Left cardiac atrium (tissue), 4 donors: ENCODE results near the gene CCDC134. TPM values are rescaled to one million over a fixed set of nuclear protein-coding genes. Genes with fewer than 3 reads are reported as not detected.

Source experiments
- ATAC-seq, 2 donors: fragments of 200-7000 bp; cut with Tn5 transposase; one replicate each; pipeline ENCODE4 v1.9.1; 2020; ENCODE audit warnings: mild to moderate bottlenecking in 2 of 2, moderate library complexity in 2 of 2
- DNase-seq: peaks from one replicate; pipeline ENCODE4 v3.0.0-alpha.2; 2020
- intact Hi-C, 2 donors: fragments of 100-400 bp; cut with DNase I; formaldehyde crosslinking; loops; one replicate each; pipeline versions ENCODE4 v1.14.1 to v1.15.1; 2022 to 2023
- total RNA-seq, 2 donors: library from RNA; stranded (reverse); fragmentation: NEBNext Ultra II Directional; extraction: Animal tissue kit (Norgen Biotek cat#: 25700); gene quantifications; one replicate each; pipeline ENCODE4 v1.2.1, GENCODE V29; 2021
- donor health status: DM: no; HTN: yes; CAD: no.
- donor health status: DM: no; HTN: yes; CAD: no; lungs with severe emphysema.
- donor health status: DM: yes; HTN: yes; CAD: no.
- donor health status: Dilated cardiomyopathy.

CCDC134 gene
- total RNA-seq, 2 donors from 2014 or later, result 4.9 to 5.4 TPM

DNA sequence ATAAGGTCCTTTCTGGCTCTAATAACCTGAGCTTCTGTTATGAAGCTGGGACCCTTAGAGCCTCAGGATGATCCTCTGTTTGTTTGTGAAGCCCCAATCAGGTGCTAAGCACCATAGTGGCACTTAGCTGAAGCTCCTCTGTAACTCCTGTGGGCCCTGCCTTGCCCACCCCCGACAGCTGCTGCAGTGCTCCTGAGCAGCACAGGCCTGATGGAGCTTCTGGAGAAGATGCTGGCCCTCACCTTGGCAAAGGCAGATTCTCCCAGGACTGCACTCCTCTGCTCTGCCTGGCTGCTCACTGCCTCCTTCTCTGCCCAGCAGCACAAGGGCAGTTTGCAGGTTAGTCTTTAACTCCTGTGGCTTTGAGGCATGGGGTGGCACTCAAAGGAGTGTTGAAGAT, 19.0 kb upstream of the CCDC134 start:
- intact Hi-C loops, result no loop called here
- DNase-seq (no peak), ATAC-seq (peak in 1 of 2 donors; percentile 10)

DNA sequence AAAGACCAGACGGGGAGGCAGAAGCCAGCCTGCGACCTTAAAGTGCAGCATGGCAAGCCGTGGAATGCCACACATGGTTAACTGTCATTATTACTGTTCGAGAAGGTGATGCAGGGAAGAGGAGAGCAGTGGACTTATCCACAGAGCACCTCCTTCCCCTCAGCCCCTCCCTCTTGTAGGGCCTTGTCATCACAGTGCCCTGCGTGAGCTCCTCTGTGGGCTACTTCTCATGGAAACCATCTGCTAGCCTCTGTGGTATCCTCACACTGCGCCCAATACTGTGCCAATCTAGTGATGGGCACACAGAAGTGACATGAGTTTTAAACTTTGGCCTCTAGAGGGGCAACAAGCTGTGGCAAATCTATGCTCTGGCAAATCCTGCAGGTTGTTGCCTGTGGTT, 18.2 kb upstream of the CCDC134 start:
- DNase-seq (no peak), ATAC-seq (no peak)
- intact Hi-C loops, result no loop called here

DNA sequence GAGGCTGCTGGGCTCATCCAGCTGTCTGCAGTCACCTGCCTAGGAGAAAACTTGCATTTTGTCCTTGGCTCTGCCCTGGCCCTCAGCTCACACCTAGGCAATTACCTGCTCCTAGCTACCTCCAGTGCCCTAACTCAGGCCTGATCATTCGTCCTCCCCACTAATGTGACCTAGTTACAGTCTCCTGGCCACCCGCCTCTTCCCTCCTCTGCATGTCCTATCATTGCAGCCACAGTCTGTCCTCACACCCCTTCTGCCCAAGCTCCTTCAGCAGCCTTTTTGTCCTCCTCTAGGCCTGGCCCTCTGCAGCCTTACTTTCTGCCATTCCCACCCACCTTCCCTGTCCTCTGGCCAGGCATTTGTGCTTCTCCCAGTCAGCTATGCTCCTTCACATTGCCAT, 17.7 kb upstream of the CCDC134 start:
- intact Hi-C loops, result no loop called here
- DNase-seq (no peak), ATAC-seq (no peak)

DNA sequence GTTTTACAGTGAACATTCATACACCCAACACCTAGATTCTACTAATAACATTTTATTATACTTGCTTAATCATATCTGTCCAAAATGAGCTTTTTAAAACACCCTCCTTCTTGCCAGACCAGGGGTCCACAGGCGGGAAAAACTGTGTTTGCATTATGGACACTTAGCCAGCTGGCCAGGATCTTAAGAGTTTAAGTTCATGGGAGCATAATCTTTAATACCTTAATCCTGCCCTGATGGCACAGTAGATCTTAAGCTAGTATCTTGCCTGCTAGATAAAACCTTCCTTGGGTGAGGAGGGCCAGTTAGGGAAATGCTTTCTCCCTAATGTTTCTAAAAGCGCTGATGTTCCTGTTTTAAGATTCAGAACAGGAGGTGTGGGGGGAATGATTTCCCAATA, 13.1 kb upstream of the CCDC134 start:
- DNase-seq (no peak), ATAC-seq (no peak)
- intact Hi-C loops, result no loop called here

DNA sequence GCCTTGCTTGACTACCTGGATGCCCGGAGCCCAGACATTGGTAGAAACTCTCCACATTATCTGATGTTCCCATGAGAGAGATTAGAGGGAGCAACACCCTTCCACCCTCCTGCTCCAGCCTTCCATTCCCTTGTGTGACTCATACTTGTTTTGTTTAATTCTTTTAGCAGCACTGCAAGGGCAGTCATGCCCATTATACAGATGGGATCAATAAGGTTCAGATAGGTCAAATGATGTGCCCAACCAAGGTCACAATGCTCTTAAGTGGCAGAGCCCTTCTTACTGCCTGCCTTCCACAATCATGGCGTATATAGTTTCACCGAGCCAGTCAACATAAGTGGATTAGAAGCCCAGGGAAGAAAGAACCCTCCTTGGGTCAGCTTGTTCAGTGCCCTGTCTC, 6.6 kb upstream of the CCDC134 start:
- DNase-seq (no peak), ATAC-seq (no peak)
- intact Hi-C loops, result no loop called here

DNA sequence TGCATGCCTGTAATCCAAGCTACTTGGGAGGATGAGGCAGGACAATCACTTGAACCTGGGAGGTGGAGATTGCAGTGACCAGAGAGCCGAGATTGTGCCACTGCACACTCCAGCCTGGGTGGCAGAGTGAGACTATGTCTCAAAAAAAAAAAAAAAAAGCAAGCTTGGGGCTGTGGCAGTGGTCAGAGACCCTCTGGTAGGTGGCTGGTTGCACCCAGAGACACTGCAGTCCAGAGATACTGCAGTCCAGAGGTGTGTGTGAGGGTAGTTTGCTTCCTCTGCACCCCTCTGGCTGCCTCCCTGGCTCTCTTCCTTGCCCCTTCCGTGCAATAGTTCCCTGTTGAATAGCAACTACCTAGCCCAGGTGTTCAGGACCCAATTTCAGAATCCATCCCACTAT, 1.7 kb upstream of the CCDC134 start:
- no peak for ATAC-seq
- intact Hi-C loops, result no loop called here
- DNase-seq, result no peak

DNA sequence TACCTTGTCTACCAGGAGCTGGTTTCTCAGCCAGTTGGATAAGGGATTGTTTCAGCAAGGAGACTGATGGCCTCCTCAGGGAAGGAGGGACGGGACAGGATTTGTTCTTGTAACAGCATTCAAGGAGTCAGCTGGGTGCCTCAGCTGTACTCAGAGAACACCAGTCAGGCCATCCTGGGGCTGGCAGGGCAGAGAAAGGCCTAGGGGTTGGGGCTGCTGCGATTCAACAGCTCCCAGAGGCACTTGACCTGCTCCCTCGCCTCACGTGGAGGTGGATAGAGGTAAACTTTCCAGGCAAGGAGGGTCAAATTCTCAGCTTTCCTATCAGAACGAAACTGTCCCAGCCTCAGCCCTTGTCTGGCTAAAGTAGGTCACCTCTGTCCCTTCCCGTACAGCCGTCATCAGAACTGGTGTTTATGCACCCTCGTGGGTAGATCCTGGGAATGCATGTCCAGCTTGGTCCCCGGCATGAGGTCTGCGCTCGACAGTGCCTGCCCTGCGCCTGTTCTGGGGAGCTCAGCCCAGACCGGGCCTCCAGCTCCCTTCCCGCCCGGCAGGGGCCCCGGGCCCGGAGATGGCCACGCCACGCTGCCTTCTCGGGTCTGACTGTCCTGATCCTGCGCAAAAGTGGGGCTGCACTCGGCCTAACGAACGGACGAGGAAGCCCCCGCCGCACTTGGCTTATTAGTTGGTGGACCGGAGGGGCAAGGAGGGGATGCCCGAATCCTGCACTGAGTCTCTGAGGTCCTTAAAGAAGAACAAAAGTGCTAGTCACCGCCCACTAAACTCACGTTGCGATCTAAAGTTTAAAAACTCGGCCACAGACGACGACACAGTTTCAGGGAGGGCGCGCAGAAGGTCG, 762 bp upstream of the CCDC134 start:
- intact Hi-C loops, result loop anchor here in 1 of 2 donors (10.0 kb wide), 1 partner anchor 95 kb away; no protein-coding TSS in a partner anchor
- ATAC-seq (peak; percentile 56 to 64), DNase-seq (peak; percentile 52)

DNA sequence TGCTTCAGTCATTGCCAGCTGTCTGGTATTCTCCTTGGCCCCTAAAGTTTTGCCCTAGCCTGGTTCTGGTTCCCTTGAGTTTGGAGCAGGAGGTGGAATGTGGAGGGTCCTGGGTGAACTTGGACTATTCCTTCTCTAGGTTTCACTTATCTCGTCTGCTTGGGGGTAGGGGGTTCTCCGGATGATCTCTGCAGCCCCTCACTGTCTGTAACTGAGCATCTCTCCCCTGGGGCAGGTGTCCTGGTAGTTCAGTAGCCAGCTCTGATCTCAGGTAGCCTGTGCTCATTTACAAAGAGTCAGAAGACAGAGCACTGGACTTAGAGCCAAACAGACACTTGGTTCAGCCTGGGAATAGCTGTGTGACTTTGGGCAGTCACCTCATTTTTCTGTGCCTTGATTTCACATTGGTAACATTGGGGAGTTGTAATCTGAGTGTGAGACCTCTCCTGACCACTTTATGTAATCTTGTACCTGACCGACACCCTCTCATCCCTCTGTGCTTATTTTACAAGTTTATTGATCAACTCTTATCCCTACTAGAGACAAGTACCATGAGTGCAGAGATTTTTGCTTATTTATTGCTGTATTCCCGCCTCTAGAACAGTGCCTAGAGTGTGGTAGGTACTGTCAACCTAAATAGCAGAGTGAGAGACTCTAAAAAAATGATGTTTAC, 804 bp downstream of the CCDC134 start:
- DNase-seq, result no peak
- intact Hi-C loops, result loop anchor here in 1 of 2 donors (10.0 kb wide), 1 partner anchor 96 kb away; no protein-coding TSS in a partner anchor
- ATAC-seq, result no peak

DNA sequence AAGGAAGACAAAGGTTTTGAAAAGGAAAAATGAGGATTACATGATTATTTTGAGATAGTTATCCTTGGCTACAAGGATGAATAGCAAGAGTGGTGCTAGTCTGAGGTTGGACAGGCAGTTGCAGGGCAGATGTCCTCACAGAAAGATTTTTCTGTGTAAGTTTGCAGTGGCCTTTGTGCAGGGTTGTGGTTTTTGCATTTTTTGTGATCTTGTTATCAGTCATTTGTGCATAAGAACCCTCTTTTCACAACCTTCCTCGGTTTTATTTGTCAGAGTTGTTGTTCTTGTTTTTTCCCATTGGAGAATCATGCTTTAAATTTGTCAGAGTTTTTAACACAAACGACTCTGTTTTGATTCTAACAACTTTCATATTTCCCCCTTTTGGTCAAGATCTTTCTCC, 1.4 kb downstream of the CCDC134 start:
- intact Hi-C loops, result loop anchor here in 1 of 2 donors (10.0 kb wide), 1 partner anchor 97 kb away; no protein-coding TSS in a partner anchor
- DNase-seq (no peak), ATAC-seq (no peak)

DNA sequence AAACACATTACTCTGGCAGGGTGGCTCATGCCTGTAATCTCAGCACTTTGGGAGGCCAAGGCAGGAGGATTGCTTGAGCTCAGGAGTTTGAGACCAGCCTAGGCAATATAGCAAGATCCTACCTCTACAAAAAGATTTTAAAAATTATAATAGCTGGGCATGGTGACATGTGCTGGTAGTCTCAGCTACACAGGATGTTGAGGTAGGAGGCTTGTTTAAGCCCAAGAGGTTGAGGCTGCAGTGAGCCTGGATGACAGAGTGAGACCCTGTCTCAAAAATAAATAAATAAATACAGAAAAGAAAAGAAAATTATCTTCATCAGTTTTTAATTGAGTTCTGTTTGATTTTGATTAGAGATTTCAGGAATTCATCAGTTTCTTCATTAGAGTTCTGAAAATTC, 5.2 kb downstream of the CCDC134 start:
- DNase-seq (no peak), ATAC-seq (no peak)
- intact Hi-C loops, result loop anchor here in 1 of 2 donors (10.0 kb wide), 1 partner anchor 101 kb away; no protein-coding TSS in a partner anchor

DNA sequence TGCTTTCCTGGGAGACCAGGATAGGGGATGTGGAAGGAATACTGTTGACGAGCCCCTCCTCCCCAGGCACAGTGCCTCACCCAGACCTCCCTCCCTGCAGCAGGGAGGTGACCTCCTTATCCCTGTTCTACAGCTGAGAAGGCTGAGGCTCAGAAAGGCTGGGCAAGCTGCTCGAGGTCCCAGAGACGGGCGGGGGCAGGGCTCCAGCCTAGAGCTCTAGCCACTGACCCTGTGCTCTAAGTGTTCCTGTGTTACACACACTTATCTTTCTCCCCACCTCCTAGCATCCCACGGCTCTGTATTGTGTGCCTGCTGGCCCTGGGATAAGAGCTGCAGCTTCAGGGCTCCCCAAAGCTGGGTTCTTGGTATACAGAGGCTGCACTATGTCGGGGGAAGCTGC, 7.9 kb downstream of the CCDC134 start:
- intact Hi-C loops, result loop anchor here in 1 of 2 donors (10.0 kb wide), 1 partner anchor 104 kb away; no protein-coding TSS in a partner anchor
- ATAC-seq (no peak), DNase-seq (no peak)

DNA sequence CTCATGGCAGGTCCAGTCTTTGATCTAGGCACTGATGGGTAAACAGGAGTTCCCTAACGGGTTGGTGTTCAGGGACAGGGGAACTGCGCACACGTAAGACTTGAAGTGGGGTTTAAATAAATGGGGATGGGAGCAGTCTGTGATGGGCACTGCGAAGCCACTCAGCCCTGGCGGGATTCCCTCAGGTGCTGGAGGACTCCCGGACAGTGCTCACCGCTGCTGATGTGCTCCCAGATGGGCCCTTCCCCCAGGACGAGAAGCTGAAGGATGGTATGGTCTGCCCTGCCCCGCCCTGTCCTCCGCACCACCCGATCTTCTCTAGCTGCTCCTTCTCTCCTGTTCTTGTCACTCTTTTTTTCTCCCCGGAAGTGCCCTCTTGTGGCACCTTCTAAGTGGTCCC, 9.5 kb downstream of the CCDC134 start:
- DNase-seq (no peak), ATAC-seq (no peak)
- intact Hi-C loops, result no loop called here

DNA sequence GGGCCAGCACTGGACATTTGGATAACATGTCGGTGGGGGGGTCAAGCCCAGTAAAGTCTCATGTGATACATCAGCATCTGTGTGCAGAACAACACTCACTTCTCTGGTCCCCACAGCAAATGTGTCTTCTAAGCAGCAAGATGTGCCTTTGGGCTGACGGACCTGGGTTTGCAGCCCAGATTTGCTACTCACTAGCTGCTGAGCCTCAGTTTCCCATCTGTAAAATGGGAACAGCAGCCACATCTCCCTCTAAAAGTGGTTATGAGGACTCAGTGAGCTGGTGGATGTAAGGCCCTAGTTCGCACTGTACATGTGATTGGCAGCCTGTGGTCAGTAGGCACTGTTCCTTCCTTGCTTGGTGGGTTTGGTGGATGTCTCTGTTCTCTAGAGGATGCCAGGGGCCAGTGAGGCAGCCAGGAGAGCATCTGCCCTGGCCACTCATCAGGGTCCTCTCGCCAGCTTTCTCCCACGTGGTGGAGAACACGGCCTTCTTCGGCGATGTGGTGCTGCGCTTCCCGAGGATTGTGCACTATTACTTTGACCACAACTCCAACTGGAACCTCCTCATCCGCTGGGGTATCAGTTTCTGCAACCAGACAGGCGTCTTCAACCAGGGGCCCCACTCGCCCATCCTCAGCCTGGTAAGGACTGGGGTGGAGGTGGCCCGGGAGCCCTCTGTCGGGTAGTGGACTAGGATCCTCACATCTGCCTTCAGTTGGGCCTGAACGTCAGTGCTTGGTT, 12.5 kb downstream of the CCDC134 start:
- intact Hi-C loops, result no loop called here
- DNase-seq, result no peak
- no peak for ATAC-seq

DNA sequence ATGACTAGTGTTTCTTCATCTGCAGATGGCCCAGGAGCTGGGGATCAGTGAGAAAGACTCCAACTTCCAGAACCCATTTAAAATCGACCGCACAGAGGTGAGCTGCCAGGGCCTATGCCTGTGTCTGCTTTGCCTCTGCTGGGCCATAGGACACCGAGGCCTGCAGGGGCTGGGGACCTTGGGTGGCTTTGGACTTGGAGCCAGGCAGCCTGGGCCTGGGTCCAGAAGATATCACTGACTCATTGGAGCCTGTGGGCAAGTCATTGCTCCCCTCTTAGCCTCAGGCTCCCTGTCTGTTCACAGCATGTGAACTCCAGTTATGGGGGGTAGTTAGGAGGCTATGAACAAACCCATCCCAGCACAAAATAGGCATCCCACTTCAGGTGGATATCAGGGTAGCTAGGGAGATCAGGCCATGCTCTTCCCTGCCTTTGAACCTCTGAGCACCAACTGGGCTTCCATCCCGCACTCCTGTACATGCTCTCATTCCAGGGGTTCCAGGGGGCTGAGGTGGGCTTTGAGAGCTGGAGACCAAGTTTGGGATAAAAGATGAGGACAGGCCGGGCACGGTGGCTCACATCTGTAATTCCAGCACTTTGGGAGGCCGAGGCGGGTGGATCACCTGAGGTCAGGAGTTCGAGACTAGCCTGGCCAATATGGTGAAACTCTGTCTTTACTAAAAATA, 13.4 kb downstream of the CCDC134 start:
- DNase-seq (no peak), ATAC-seq (no peak)
- intact Hi-C loops, result no loop called here

DNA sequence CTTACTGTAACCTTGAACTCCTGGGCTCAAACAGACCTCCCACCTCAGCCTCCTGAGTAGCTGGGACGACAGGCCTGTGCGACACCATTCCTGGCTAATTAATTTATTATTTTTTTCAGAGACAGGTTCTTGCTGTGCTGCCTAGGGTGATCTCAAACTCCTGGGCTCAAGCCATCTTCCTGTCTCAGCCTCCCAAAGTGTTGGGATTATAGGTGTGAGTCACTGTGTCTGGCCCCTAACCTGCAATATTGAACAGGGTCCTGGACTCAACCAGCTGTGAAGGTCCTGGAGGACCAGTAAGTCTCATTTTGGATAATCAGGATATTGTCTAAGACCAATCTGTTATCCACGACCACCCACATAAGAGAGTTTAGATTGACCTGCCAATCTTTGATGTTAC, 15.2 kb downstream of the CCDC134 start:
- no peak for ATAC-seq
- intact Hi-C loops, result no loop called here
- no peak for DNase-seq

DNA sequence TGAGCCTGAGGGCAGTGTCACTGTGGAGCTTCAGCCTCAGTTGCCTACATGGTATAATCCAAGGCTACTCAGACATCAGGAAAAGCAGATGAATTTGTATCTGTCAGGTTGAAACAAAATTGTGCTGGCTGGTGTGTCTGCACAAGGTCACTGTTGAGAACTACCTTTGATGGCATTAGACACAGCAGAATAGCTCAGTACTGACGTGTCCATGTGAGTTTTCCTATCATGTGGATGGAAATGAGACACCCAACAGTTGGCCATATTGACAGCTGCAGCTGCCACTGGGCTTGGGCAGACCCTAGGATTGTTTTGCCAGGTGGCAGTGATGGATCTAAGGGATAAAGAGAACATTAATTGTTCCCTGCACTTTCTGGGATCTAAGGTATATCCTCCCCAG, 15.8 kb downstream of the CCDC134 start:
- DNase-seq (no peak), ATAC-seq (no peak)
- intact Hi-C loops, result no loop called here

DNA sequence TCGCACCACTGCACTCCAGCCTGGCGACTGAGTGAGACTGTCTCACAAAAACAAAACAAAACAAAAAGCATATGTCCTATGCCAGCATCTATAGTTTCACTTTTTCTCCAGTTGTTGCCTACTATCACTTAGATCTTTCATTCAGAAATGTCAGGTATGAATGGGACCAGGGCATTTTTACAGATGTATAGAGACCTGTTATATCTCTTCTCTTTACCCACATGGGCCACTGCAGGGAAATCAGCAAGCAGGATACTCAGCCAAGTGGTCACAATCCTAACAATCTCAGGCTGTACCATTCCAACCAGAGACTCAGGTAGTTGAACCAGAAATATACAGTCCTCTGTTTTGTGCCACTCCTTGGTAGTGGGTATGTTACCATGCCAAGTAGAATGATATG, 16.4 kb downstream of the CCDC134 start:
- no peak for ATAC-seq
- DNase-seq, result no peak
- intact Hi-C loops, result no loop called here

DNA sequence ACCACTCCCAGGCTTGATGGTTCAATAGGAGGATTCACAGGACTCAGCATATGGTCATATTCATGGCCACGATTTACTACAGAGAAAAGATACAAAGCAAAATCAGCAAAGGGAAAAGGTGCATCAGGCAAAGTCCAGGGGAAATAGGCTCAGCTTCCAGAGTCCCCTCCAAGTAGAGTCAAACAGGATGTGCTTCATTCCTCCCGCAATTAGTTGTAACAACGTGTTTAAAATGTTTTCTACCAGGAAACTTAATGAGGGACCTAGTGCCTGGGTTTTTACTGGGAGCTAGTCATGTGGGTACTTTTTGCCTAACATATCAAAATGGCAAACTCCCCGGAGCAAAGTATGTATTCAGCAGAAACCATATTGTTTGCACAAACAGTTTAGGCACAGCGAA, 17.5 kb downstream of the CCDC134 start:
- no peak for ATAC-seq
- no peak for DNase-seq
- intact Hi-C loops, result no loop called here

DNA sequence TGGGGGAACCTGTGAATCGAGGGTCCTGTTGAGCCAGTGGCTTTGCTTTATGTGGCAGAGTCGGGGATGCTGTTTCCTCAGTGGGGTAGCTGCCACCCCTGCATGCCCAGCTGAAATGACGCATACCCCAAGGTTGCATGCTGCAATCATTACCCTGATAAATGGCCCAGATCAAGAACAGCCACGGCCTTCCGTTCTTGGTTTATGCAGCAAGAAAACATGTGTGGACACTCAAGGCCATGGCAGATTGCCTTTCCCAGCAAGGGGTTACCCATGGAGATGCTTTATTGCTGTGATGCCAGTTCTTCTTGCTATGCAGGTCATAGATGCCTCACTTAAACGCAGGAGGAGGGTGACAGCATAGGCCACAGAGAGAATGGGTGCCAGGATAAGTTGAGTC, 18.1 kb downstream of the CCDC134 start:
- DNase-seq (no peak), ATAC-seq (no peak)
- intact Hi-C loops, result no loop called here
